GM12878 (cell line): ENCODE measurements around the gene PPP1R14B. TPM values are rescaled to one million over a fixed set of nuclear protein-coding genes. Genes with fewer than 3 reads are reported as not detected.
A peak's percentile ranks its signal among the peaks of the same experiment; 100 is the strongest.

Experiments
- ATF7 ChIP-seq: fragments of 450-650 bp; IDR thresholded peaks from 2 replicates; pipeline ENCODE4 v1.6.1; 2016; ENCODE audit warnings: low read depth, mild to moderate bottlenecking
- BHLHE40 ChIP-seq, 2 experiments: fragments of 450-650 bp in 1 of 2; IDR thresholded peaks; 2 replicates each; pipeline ENCODE4 v1.6.1; 2011 to 2017; ENCODE audit warnings: low read depth in 2 of 2, borderline replicate concordance in 1 of 2, improper control_type of control experiment in 1 of 2, low read length in 1 of 2, mild to moderate bottlenecking in 1 of 2
- CHD4 ChIP-seq: fragments of 200-600 bp; sonication (generic); IDR thresholded peaks from 2 replicates; pipeline ENCODE4 v1.6.1; 2016; ENCODE audit warnings: mild to moderate bottlenecking
- CREM ChIP-seq: IDR thresholded peaks from 2 replicates; pipeline ENCODE4 v1.6.1; 2014; ENCODE audit warnings: antibody characterized with exemption, low read depth
- EP300 ChIP-seq, 2 experiments: fragments of 150-350 bp in 1 of 2; IDR thresholded peaks; 2 replicates each; pipeline ENCODE4 v1.6.1; 2011 to 2012; ENCODE audit warnings: low read depth in 2 of 2, low read length in 2 of 2, borderline replicate concordance in 1 of 2, improper control_type of control experiment in 1 of 2, inconsistent platforms in 1 of 2; ENCODE audit not compliant: control insufficient read depth in 1 of 2
- GATAD2B ChIP-seq: fragments of 450-650 bp; conservative IDR thresholded peaks from 2 replicates; pipeline ENCODE4 v1.6.1; 2017; ENCODE audit warnings: low read depth, mild to moderate bottlenecking, moderate library complexity
- IKZF1 ChIP-seq: fragments of 450-650 bp; conservative IDR thresholded peaks from 2 replicates; pipeline ENCODE4 v1.6.1; 2017; ENCODE audit warnings: antibody characterized with exemption, mild to moderate bottlenecking
- IRF5 ChIP-seq: fragments of 450-650 bp; IDR thresholded peaks from 2 replicates; pipeline ENCODE4 v1.6.1; 2017; ENCODE audit warnings: borderline replicate concordance
- NFYA ChIP-seq: IDR thresholded peaks from 2 replicates; pipeline ENCODE4 v1.6.1; 2011; ENCODE audit warnings: low read depth, mild to moderate bottlenecking, low read length, improper control_type of control experiment, borderline replicate concordance
- NFYB ChIP-seq: IDR thresholded peaks from 2 replicates; pipeline ENCODE4 v1.6.1; 2011; ENCODE audit warnings: low read depth, mild to moderate bottlenecking, low read length, improper control_type of control experiment, moderate library complexity; ENCODE audit not compliant: insufficient read depth
- POLR2AphosphoS2 ChIP-seq: IDR thresholded peaks from 2 replicates; pipeline ENCODE4 v1.6.1; 2011; ENCODE audit warnings: low read depth, mild to moderate bottlenecking, low read length, improper control_type of control experiment, moderate library complexity
- POLR2AphosphoS5 ChIP-seq: IDR thresholded peaks from 2 replicates; pipeline ENCODE4 v1.6.1; 2011; ENCODE audit warnings: mild to moderate bottlenecking, low read length, inconsistent platforms
- RB1 ChIP-seq: fragments of 450-650 bp; formaldehyde crosslinking; IDR thresholded peaks from 2 replicates; pipeline ENCODE4 v1.6.1; 2017; ENCODE audit warnings: mild to moderate bottlenecking, borderline replicate concordance
- STAT1 ChIP-seq: fragments of 450-650 bp; conservative IDR thresholded peaks from 2 replicates; pipeline ENCODE4 v1.6.1; 2014; ENCODE audit warnings: antibody characterized with exemption, mild to moderate bottlenecking
- TCF7 ChIP-seq: IDR thresholded peaks from 2 replicates; pipeline ENCODE4 v1.6.1; 2014; ENCODE audit warnings: antibody characterized with exemption, borderline replicate concordance
- polyA plus RNA-seq, 11 experiments: library from polyadenylated mRNA; depleted of rRNA in 4 of 11; unstranded in 6 of 11; stranded (reverse) in 5 of 11; fragments of >200 nt; fragmentation: Nextera tagmentation in 4 of 11; fragmentation: Illumina TruSeq in 1 of 11; extraction: Ambion mirVana in 4 of 11; extraction: Trizol in 1 of 11; gene quantifications; 1 replicate in 1 of 11; 2 replicates in 10 of 11; pipeline versions ENCODE4 v1.2.1 to v1.2.3, GENCODE V29; 2011 to 2016; ENCODE audit warnings: inconsistent platforms in 2 of 11, missing spikeins in 2 of 11, low read depth in 1 of 11
- total RNA-seq, 4 experiments: library from RNA; depleted of rRNA in 3 of 4; stranded (reverse); fragments of >200 nt in 3 of 4; fragmentation: Illumina TruSeq in 1 of 4; extraction: Trizol in 1 of 4; gene quantifications; 2 replicates each; pipeline versions ENCODE4 v1.2.1 to v1.2.3, GENCODE V29; 2013 to 2021

Gene PPP1R14B
- total and polyA plus RNA-seq, 10 of the 15 experiments (the other 5 are each of a cell fraction or from before 2014, with no cell fraction given) = 8.4 to 283 (median 124) TPM

GRCh38 chr11:64233913-64234586, 12.7 kb downstream of the PPP1R14B start, which contains the start of gene VEGFB (continued):
- TF ChIP-seq IKZF1 (peak; percentile 27; the same call in 1 of the 2 replicates), CHD4 (no peak), BHLHE40 (IDR thresholded peaks at IDR 0.05; ENCODE audit: borderline replicate concordance in 1 of 2, low read depth in 2 of 2, low read length in 1 of 2) (peak in 1 of 2 experiments; percentile 17; a peak in 1 of 4 replicates), CREM (no peak), STAT1 (no peak), POLR2AphosphoS2 (peak; percentile 11; the same call in 1 of the 2 replicates), GATAD2B (0 out of 2 replicates have a peak, but pooled peaks have one; percentile 23), IRF5 (no peak), EP300 (IDR thresholded peaks at IDR 0.05; ENCODE audit: borderline replicate concordance in 1 of 2, control insufficient read depth in 1 of 2, low read depth in 2 of 2, low read length in 2 of 2) (no peak), RB1 (no peak), TCF7 (no peak), POLR2AphosphoS5 (no peak), NFYA (no peak), ATF7 (no peak), NFYB (no peak)
